Measurements from ENCODE around the gene ISG20L2.

DNA sequence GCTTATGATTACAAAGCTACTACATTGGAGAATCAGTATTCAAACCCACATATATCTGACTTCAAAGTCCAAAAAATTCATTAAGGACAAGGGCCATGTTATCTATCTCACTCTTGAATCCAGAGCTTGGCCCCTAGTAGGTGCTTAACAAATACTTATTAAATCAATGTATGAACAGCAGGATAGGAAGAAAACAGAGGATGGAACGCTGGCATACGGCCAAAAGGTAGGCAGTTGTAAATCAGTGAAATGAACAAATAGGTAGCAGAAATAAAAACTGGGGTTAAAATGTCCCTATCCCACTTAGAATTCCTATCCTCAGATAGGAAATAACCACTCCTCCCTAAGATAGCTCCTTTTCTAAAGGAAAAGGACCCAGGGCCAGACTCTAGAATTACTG is 10.3 kb upstream of the ISG20L2 start:
- TF ChIP-seq, protein P1, sequence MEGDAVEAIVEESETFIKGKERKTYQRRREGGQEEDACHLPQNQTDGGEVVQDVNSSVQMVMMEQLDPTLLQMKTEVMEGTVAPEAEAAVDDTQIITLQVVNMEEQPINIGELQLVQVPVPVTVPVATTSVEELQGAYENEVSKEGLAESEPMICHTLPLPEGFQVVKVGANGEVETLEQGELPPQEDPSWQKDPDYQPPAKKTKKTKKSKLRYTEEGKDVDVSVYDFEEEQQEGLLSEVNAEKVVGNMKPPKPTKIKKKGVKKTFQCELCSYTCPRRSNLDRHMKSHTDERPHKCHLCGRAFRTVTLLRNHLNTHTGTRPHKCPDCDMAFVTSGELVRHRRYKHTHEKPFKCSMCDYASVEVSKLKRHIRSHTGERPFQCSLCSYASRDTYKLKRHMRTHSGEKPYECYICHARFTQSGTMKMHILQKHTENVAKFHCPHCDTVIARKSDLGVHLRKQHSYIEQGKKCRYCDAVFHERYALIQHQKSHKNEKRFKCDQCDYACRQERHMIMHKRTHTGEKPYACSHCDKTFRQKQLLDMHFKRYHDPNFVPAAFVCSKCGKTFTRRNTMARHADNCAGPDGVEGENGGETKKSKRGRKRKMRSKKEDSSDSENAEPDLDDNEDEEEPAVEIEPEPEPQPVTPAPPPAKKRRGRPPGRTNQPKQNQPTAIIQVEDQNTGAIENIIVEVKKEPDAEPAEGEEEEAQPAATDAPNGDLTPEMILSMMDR (conservative IDR thresholded peaks at IDR 0.05 in 1 of 2, IDR thresholded peaks at IDR 0.05 in 1 of 2; ENCODE audit: low read depth in 1 of 2, low read length in 2 of 2) = no peak
- TF ChIP-seq EZH2 (IDR thresholded peaks at IDR 0.05; ENCODE audit: low read length, missing control alignments) = no peak

Data from fibroblast of lung (primary cell).